SKM-1 (cell line): ENCODE measurements around the gene REXO1.

Experiments
- DNase-seq: peaks from one replicate; lab custom pipeline; 2025; ENCODE audit not compliant: unreplicated experiment; lab: John Stamatoyannopoulos, UW

The REXO1 gene

GRCh38 chr19:1862424-1863327 lies 14.4 kb upstream of the REXO1 start:
- DNase-seq: no peak

GRCh38 chr19:1862068-1862423 lies 13.8 kb upstream of the REXO1 start:
- DNase-seq: no peak

DNA sequence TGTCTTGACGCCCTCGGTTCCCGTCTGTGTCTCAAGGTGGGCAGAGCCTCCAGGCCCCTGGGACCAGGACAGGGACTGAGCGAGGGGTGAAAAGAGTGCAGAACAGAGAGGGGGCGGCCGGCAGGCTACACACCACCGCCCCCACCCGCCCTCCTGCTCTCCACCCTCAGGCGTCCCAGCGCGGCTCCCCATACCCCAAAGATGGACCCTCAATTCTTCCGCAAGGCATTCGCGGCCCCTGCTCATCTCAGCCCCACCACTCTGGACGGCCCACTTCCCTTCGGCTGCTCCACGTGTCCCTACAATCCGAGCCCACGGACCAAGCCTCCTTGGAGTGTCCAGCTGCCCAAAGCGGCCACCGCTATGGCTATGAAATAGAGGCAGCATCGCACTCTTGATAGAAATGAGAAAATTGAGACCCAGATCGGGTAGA lies 13.3 kb upstream of the REXO1 start:
- DNase-seq: no peak

DNA sequence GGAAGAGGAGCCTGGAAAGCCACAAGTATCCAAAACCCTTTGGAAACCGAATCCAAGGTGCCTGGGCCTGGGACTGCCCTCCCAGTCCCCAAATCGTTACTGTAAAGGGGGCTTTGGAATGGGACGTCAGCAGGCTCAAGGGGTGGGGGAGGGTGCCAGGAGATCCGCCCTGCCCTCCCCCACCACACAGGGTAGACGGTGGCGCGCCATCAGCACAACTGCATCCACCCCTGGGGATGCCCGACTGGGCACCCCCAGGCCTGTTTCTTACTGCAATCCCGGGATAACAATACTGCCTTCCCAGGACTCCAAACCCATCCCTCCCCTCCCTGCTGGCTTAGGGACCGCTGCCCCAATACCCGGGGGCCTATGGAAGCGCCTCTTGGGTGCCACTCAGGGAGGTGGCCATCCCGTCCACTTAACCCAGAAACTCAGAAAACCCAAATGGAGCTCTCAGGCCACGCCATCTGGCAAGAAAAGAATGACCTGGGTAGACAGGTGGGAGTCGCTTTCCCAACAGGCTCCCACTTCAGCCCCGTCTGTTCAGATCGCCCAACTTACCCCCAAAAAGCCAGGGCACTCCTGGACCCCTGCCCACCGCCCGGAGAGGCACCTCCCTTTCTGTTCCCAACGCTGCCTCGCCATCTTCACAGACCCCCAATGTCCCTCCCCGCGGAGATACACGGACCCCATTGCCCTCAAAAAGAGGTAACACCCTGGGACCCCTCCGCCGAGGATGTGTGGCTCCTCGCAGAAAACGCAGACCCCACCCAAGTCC lies 12.7 kb upstream of the REXO1 start:
- no peak for DNase-seq

GRCh38 chr19:1860042-1860775 lies 11.9 kb upstream of the REXO1 start:
- no peak for DNase-seq

GRCh38 chr19:1859331-1859781 lies 11.1 kb upstream of the REXO1 start:
- DNase-seq: no peak

DNA sequence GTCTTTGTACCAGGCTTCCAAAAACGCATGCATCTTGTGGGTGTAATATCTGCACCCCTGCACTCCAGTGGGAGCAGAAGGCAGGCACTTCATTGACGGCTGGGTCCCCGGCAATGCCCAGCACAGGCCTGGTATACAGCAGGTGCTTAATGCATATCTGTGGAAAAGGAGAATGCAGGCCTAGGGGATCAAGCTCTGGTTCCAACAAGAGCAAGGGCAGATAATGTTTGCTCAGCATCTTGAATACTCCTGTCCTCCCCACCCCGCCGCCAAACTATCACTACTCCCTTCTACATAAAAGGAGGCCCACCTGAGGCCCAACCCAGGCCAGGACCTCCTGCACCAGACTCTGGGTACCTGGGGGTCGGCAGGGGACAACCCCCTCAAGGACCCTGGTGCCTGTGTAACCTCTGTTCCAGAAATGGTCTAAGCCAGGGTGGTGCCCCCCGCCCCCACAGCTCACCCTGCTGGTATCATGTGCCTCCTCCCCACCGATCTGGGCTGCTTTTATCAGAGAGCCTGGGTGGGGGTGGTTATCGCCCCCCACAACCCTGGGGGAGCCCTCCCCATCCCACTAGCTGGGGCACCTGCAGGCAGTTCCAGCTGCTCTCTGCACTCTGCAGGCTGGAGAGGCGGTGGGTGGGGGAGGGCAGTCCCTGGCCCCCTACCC lies 10.3 kb upstream of the REXO1 start:
- DNase-seq: no peak

- peak; percentile 24 for DNase-seq
Measured at GRCh38 chr19:1857648-1858326, 9.5 kb upstream of the REXO1 start.

DNA sequence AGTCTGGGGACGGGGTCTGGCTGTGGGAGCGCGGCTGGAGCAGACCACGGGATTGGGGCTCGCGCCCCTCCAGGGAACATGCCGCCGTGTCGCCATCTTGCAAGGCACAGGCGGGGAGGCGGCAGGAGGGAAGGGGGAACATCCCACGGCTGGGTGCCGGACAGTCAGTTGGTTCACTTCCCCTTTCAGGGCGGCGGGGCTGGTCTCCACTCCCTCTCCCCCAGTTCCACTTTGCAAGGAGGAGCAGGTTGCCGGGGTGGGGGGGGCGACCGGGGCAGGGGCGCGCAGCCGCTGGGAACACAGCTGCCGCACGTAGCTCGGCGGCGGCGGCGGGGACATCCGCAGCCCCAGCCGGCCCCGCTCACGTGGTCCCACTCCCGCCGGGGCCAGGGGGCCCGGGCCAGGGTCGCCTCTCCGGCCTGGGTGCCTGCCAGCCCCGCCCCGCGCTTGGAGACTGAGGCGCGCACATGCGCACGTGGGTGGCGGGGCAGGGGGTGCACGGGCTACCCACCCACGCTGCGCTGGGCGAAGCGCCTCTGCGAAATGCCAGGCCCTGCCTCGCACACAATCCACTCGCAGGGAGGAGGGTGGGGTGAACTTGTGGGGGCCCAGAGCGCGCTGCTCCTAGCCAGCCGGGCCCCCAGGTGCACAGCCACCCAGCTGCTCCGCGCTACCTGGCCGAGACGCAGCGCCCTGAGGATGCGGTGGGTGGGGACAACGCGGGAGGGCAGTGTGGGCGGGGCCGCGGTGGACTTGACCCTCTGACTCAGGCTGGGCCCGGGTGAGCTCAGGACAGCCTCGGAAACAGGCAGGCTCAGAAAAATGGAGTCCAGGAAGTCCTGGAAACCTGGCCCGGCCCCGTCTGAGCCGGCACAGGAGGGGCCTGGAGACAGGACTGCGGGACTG lies 8.7 kb upstream of the REXO1 start:
- DNase-seq: peak; percentile 88

DNA sequence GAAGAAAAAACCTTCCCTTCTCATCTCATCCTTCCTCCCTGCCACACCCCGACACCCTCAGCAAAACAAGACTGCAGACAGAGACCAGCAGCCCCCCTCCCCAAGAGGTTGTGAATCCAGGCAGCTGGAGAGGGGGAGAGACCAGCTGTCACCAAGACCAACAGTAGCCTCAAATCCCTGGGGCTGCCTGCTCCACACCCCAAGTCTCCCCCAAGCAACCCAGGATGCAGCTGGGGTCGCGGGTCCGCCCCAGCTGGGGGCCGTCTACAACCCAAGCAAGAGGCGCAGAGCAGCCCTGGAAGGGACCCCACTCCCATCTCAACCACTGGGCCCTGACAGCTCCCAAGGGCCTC lies 8.0 kb upstream of the REXO1 start:
- DNase-seq: no peak

GRCh38 chr19:1855828-1856255 lies 7.6 kb upstream of the REXO1 start:
- DNase-seq: no peak

DNA sequence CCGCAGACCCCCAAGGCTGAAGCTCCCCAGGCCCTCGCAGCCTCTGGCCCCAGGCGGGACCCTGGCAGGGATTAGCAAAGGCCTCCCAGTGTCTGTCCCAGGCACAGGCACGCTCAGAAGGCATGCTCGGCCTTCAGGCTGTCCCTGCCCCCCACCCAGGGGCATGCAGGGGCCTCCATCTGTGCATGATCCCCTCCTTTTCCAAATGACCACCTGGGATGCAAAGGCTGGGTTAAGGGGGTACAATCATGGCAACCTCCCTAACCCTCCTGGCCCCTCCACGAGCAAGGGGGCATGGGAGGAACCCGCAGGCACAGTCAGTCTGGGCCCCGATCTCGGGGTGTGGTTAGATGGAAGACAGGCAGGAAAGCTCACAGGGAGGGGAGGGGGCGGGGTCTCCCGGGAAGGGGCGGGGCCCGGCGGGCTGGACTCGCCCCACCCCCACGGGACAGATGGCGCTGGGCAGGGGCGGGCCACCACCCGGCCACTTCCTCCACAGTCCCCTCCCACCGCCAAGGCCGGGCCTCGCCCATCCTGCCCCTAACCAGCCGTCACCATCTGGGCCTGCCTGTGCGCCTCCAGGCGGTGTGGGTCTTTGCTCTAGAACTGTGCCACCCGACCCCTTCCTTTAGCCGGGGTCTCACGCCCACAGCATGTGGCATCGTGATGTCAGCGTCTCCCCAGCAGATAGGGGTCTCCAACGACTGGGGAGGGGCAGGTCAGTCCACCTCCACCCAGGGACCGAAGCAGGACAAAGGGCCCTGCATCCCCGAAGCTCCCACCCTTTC lies 7.0 kb upstream of the REXO1 start:
- DNase-seq: peak; percentile 76

DNA sequence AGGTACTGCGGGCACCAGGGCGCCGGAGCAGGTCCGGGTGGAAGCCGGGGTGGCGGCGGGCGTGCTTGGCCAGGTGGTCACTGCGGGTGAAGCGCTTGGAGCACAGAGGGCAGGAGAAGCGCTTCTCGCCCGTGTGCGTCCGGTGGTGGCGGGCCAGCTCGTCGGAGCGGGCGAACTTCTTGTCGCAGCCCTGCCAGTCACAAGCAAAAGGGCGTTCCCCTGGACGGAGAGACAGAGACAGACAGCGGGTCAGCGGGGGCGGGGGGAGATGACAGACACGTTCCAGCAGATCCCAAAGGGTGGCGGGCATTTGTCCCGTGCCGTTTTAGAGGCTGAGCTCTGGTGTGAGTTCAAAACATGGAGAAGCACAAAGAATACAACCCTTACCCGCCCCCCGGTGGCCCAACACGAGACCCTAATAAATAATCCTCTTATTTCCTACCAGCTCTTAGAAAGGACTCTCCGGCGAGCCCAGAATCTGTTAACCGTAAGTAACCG lies 6.3 kb upstream of the REXO1 start:
- DNase-seq: no peak

DNA sequence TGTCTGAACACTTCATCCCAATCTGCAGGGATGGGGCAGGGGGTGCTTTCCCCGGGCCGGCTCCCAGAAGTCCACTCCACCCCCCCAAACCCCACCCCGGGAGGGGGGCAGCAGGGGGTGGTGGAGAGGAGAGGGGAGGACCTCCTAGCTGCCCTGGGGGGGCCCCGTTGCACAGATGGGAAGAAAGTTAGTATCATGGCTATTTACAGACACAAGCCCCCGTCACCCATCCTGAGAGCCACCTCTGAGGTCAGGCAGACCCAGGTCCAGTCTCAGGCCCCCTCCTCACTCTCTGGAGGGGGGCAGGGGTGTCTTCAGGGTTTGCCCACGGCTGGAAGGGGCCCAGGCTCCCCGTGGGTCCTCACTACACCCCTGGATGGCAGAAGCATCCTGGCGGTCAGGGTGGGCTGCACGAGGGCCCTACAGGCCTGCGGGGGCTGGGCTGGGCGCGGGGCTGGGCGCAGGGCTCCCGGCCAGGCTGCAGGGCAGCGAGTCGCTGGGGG lies 5.8 kb upstream of the REXO1 start:
- no peak for DNase-seq

DNA sequence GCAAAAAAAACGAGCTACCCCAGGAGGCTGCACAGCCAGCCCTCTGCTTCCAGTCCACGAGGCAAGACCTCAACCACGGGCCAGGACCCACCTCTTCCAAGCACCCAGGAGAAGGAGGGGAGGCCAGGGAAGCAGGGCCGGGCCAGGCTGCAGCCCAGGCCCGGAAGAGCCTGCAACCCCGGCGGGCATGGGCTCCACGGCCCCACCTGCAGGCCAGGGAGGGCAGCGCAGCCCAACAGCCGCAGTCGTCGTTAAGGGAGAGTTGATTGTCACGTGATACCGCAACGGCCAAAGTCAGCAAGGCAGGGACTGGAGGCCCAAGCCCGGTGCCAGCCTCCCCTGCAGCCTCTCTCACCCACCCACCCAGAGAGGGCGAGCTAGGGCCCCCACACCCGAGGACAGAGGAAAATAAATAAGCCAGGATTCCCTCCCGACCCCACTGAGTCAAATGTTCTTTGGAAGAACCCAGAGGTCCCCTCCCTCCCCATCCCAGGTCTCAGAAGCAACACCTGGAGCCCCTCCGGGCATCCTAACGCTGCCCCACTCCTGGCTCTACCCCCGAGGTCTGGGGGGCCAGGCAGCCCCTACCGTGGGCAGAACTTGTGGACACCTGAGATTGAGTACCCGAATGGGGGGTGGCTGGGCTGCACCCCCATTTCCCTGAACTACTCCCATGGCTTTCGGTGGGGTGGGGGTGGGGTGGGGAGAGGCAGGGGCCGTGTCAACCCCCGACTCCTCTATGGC lies 5.2 kb upstream of the REXO1 start:
- DNase-seq: peak; percentile 81

DNA sequence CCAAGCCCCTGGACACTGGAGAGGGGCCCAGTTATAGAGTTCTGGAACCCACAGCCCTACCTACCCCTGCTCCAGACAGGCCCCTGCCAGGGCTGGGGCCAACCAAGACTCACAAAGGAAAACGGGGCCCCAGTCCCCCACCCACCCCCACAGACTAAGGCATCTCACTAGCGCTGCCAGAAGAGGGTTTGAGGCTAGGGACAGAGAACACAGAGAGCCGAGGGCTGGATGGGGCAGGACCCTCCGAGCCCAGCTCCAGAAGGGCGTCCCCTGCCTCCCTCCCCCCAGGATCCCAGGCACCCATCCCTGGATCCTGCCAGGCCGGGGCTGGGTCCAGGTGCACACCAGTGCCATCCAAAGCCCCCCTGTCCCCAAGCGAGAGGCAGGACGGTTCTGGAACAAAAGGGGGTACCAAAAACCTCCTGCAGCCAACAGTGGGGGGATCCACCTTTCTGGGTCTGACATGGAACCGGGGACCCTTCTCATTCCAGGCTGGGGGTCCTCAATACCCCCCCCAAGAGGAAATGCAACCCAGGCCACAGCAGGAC lies 4.4 kb upstream of the REXO1 start:
- DNase-seq: no peak
